Endothelial cell of umbilical vein (primary cell): ENCODE data around the gene CORO7. TPM values are rescaled to one million over a fixed set of nuclear protein-coding genes. Genes with fewer than 3 reads are reported as not detected.

Source experiments
- BruUV-seq: library from RNA; stranded (reverse); fragments of 400-500 nt; replicated peaks from 2 replicates; lab custom pipeline; 2021; lab: Mats Ljungman, UMichigan
- CTCF ChIA-PET: fragments of 300-600, 350-600 bp; sonication (Branson Sonifier 250); formaldehyde crosslinking; loops from one replicate; lab custom pipeline; 2021; ENCODE audit warnings: antibody characterized with exemption, inconsistent platforms; lab: Charles Lee
- POLR2A ChIA-PET: fragments of 300-600, 350-600 bp; sonication (Branson Sonifier 250); formaldehyde crosslinking; loops from one replicate; lab custom pipeline; 2021; ENCODE audit warnings: antibody characterized with exemption, inconsistent platforms; lab: Charles Lee
- DNase-seq: peaks from one replicate; pipeline ENCODE4 v3.0.0-alpha.2; 2011; ENCODE audit warnings: low read depth, low spot score
- FAIRE-seq: peaks from 2 replicates; lab custom pipeline; 2011; peaks lifted over from hg19 to GRCh38; lab: Jason Lieb, UNC
- H2AFZ ChIP-seq: 2 replicates; pipeline ENCODE4 v1.6.0; 2012; ENCODE audit warnings: low read depth, low read length, control low read depth, inconsistent platforms
- H3K27ac ChIP-seq: 2 replicates; pipeline ENCODE4 v1.5.1; 2011; ENCODE audit warnings: low read depth, mild to moderate bottlenecking, control low read depth, low read length, moderate library complexity; ENCODE audit not compliant: insufficient read depth
- H3K27me3 ChIP-seq, 2 experiments: 2 replicates each; pipeline versions ENCODE4 v1.6.0 to v1.6.1; 2011; ENCODE audit warnings: low read length in 2 of 2, mixed read lengths in 1 of 2; ENCODE audit not compliant: control insufficient read depth in 2 of 2, insufficient read depth in 2 of 2
- H3K36me3 ChIP-seq, 2 experiments: 2 replicates in 1 of 2; 3 replicates in 1 of 2; pipeline ENCODE4 v1.5.1; 2011; ENCODE audit warnings: low read length in 2 of 2, mild to moderate bottlenecking in 1 of 2, moderate library complexity in 1 of 2; ENCODE audit not compliant: control insufficient read depth in 2 of 2, insufficient read depth in 2 of 2; ENCODE audit errors: extremely low read depth in 1 of 2
- H3K4me1 ChIP-seq: 3 replicates; pipeline ENCODE4 v1.5.1; 2011; ENCODE audit warnings: mild to moderate bottlenecking, low read length; ENCODE audit not compliant: control insufficient read depth, insufficient read depth; ENCODE audit errors: extremely low read depth
- H3K4me2 ChIP-seq: 2 replicates; pipeline ENCODE4 v1.6.1; 2011; ENCODE audit warnings: low read length, control low read depth, mixed read lengths; ENCODE audit not compliant: insufficient read depth
- H3K4me3 ChIP-seq, 3 experiments: fragments of 200-600 bp in 1 of 3; sonication (generic), shearing (Covaris generic) in 1 of 3; replicated peaks in 1 of 3; 2 replicates each; pipeline ENCODE4 v1.5.1; 2011 to 2016; ENCODE audit warnings: control low read depth in 3 of 3, low read length in 3 of 3, mild to moderate bottlenecking in 2 of 3, inconsistent platforms in 1 of 3, low read depth in 1 of 3, moderate library complexity in 1 of 3; ENCODE audit not compliant: insufficient read depth in 1 of 3
- H3K79me2 ChIP-seq: 2 replicates; pipeline ENCODE4 v1.6.0; 2012; ENCODE audit warnings: low read length, inconsistent platforms; ENCODE audit not compliant: control insufficient read depth, insufficient read depth
- H3K9ac ChIP-seq: replicated peaks from 2 replicates; pipeline ENCODE3; 2011; ENCODE audit warnings: low read length, control low read depth; ENCODE audit not compliant: insufficient read depth; ENCODE audit errors: extremely low read depth
- H3K9me1 ChIP-seq: replicated peaks from 3 replicates; pipeline ENCODE4 v1.6.0; 2011; ENCODE audit warnings: mild to moderate bottlenecking, low read length; ENCODE audit not compliant: control insufficient read depth, insufficient read depth; ENCODE audit errors: extremely low read depth
- H3K9me3 ChIP-seq: replicated peaks from 2 replicates; pipeline ENCODE4 v1.5.1; 2012; ENCODE audit warnings: low read length, inconsistent platforms; ENCODE audit not compliant: control insufficient read depth, insufficient read depth
- H4K20me1 ChIP-seq: replicated peaks from 2 replicates; pipeline ENCODE3; 2011; ENCODE audit warnings: mild to moderate bottlenecking, low read length; ENCODE audit not compliant: control insufficient read depth, insufficient read depth; ENCODE audit errors: extremely low read depth
- CTCF ChIP-seq, 2 donors: IDR thresholded peaks; 1 replicate in 1 of 2; 2 replicates in 1 of 2; pipeline ENCODE4 v1.5.1; 2011; ENCODE audit warnings: low read length in 2 of 2, mild to moderate bottlenecking in 2 of 2, moderate library complexity in 2 of 2, control low read depth in 1 of 2, inconsistent platforms in 1 of 2, low read depth in 1 of 2; ENCODE audit not compliant: insufficient read depth in 1 of 2; ENCODE audit errors: extremely low read depth in 1 of 2
- GATA2 ChIP-seq: IDR thresholded peaks from 2 replicates; pipeline ENCODE4 v1.7.0; 2011; ENCODE audit warnings: low read depth, mild to moderate bottlenecking, moderate library complexity, mixed read lengths, low read length; ENCODE audit not compliant: insufficient read length, insufficient read depth
- dilution Hi-C: fragments of 300-500 bp; cut with MboI; formaldehyde crosslinking; loops from one replicate; pipeline ENCODE4 v1.15.0; 2019; ENCODE audit warnings: low sequenced_read_pairs; ENCODE audit not compliant: extremely low pct_ligation_motif_present
- intact Hi-C: fragments of 100-400 bp; cut with micrococcal nuclease; formaldehyde crosslinking; loops from one replicate; pipeline ENCODE4 v1.10.0; 2022
- polyA plus RNA-seq, 4 experiments: library from polyadenylated mRNA; depleted of rRNA in 3 of 4; stranded (reverse) in 3 of 4; unstranded in 1 of 4; fragments of >200 nt; gene quantifications; 2 replicates each; pipeline versions ENCODE4 v1.2.1 to v1.2.3, GENCODE V29; 2011 to 2012; ENCODE audit warnings: missing spikeins in 1 of 4
- total RNA-seq: library from RNA; stranded (reverse); gene quantifications from 2 replicates; pipeline ENCODE4 v1.2.3, GENCODE V29; 2021

Gene CORO7
- total and polyA plus RNA-seq, 2 donors (not counting 3 experiments of a cell fraction or from before 2014, with no cell fraction given), result 42.5 to 72.3 TPM

GRCh38 chr16:4380119-4381063, 36.0 kb downstream of the CORO7 start:
- TF ChIP-seq CTCF (IDR thresholded peaks at IDR 0.05; ENCODE audit: extremely low read depth in 1 of 2, insufficient read depth in 1 of 2, low read depth in 1 of 2, low read length in 2 of 2), result no peak
- TF ChIP-seq GATA2, result no peak
- Histone ChIP-seq H3K79me2 (no peaks in the 10 kb centered on the region), H3K4me3 (no peak overlapping the region), H3K9ac (no peak overlapping the region), H3K27ac (no peak overlapping the region), H3K9me3 (no peaks in the 10 kb centered on the region), H2AFZ (no peak overlapping the region), H3K27me3 (no peaks in the 10 kb centered on the region), H3K36me3 (peaks cover 0 to 1% of the 10 kb centered on the region in 2 experiments), H3K4me1 (peaks cover 12% of the 10 kb centered on the region), H3K9me1 (no peaks in the 10 kb centered on the region), H3K4me2 (no peak overlapping the region), H4K20me1 (no peaks in the 10 kb centered on the region)
- FAIRE-seq (no peak), DNase-seq (peak; percentile 42)
- POLR2A ChIA-PET, result no interaction called here
- no TSS peak for BruUV-seq
- dilution Hi-C loops (no loop called here), intact Hi-C loops (no loop called here)
- CTCF ChIA-PET, result interaction anchor here (0.8 to 2.1 kb wide), 4 partner anchors 15 to 119 kb away, joined by 3 to 8 read pairs (median 4); no protein-coding TSS in a partner anchor
